GM13977 (cell line): ENCODE data around the gene RALGAPA1.
"Not testable (repeated sequence)": the region's sequence is repeated elsewhere in the genome, so short reads cannot be mapped to it uniquely, and the experiment has no call there.

Experiments
- DNase-seq: peaks from one replicate; pipeline ENCODE4 v3.0.0; 2012; ENCODE audit warnings: low spot score
- CTCF ChIP-seq: IDR thresholded peaks from 2 replicates; pipeline ENCODE4 v1.5.1; 2012; ENCODE audit warnings: mild to moderate bottlenecking, control low read depth; ENCODE audit not compliant: insufficient read depth; ENCODE audit errors: extremely low read depth, missing control alignments
- in situ Hi-C: fragments of 300-500 bp; cut with MboI; formaldehyde crosslinking; loops from one replicate; pipeline ENCODE4 v1.12.0; 2022; ENCODE audit warnings: low sequenced_read_pairs, low pct_unique_long_range_greater_than_20kb, mixed read lengths, inconsistent platforms; ENCODE audit not compliant: unreplicated experiment

The RALGAPA1 gene

GRCh38 chr14:35617500-35617899, 191.6 kb downstream of the RALGAPA1 start:
- no peak for TF ChIP-seq CTCF
- in situ Hi-C loops = no loop called here

GRCh38 chr14:35607380-35607779, 201.7 kb downstream of the RALGAPA1 start:
- in situ Hi-C loops = no loop called here
- TF ChIP-seq CTCF = no peak

More at GRCh38 chr14:35617500-35617899, 191.6 kb downstream of the RALGAPA1 start:
- DNase-seq = no peak

GRCh38 chr14:35600253-35600652, 208.8 kb downstream of the RALGAPA1 start:
- DNase-seq = no peak
- TF ChIP-seq CTCF = no peak
- in situ Hi-C loops = no loop called here

More at GRCh38 chr14:35607380-35607779, 201.7 kb downstream of the RALGAPA1 start:
- no peak for DNase-seq

- in situ Hi-C loops = no loop called here
- no peak for DNase-seq
- TF ChIP-seq CTCF = no peak
Observed at GRCh38 chr14:35594616-35595015, 214.5 kb downstream of the RALGAPA1 start.

GRCh38 chr14:35587373-35587772, 221.7 kb downstream of the RALGAPA1 start:
- DNase-seq, in situ Hi-C loops: not testable (repeated sequence)

- no peak for DNase-seq
- in situ Hi-C loops = no loop called here
- no peak for TF ChIP-seq CTCF
Observed at GRCh38 chr14:35578639-35579038, 230.5 kb downstream of the RALGAPA1 start.

- DNase-seq = no peak
- TF ChIP-seq CTCF = no peak
- in situ Hi-C loops = no loop called here
Observed at GRCh38 chr14:35578135-35578534, 231.0 kb downstream of the RALGAPA1 start.
